HFF-Myc (cell line): ENCODE measurements around the gene CEP135.
"Not testable (repeated sequence)": the region's sequence is repeated elsewhere in the genome, so short reads cannot be mapped to it uniquely, and the experiment has no call there.

Experiments used
- DNase-seq: peaks from one replicate; pipeline ENCODE4 v3.0.0-alpha.2; 2011; ENCODE audit warnings: low read depth; ENCODE audit errors: extremely low read depth
- H3K4me3 ChIP-seq: replicated peaks from 2 replicates; pipeline ENCODE4 v1.5.1; 2011; ENCODE audit warnings: low read depth, mild to moderate bottlenecking, control low read depth, low read length
- CTCF ChIP-seq: IDR thresholded peaks from 2 replicates; pipeline ENCODE4 v1.5.1; 2012; ENCODE audit warnings: mild to moderate bottlenecking, low read depth, low read length, control low read depth; ENCODE audit errors: missing control alignments

The CEP135 gene

GRCh38 chr4:56058555-56058954 is 109.8 kb downstream of the CEP135 start:
- no peak overlapping the region for H3K4me3 ChIP-seq
- DNase-seq: no peak
- no peak for TF ChIP-seq CTCF

GRCh38 chr4:56060036-56060435 is 111.3 kb downstream of the CEP135 start:
- no peak for DNase-seq
- no peak for TF ChIP-seq CTCF
- no peak overlapping the region for H3K4me3 ChIP-seq

GRCh38 chr4:56062106-56062505 is 113.4 kb downstream of the CEP135 start:
- no peak for DNase-seq
- H3K4me3 ChIP-seq: no peak overlapping the region
- TF ChIP-seq CTCF: no peak

GRCh38 chr4:56062526-56063145 is 113.9 kb downstream of the CEP135 start:
- no peak overlapping the region for H3K4me3 ChIP-seq
- no peak for TF ChIP-seq CTCF
- no peak for DNase-seq

GRCh38 chr4:56066493-56066892 is 117.7 kb downstream of the CEP135 start:
- DNase-seq: no peak
- TF ChIP-seq CTCF: no peak
- no peak overlapping the region for H3K4me3 ChIP-seq

- no peak for DNase-seq
- TF ChIP-seq CTCF: no peak
- H3K4me3 ChIP-seq: no peak overlapping the region
Measured at GRCh38 chr4:56067826-56068225, 119.1 kb downstream of the CEP135 start.

- H3K4me3 ChIP-seq, DNase-seq: not testable (repeated sequence)
Measured at GRCh38 chr4:56072730-56073129, 124.0 kb downstream of the CEP135 start.
